ENCODE data around the gene PTPRT. TPM values are rescaled to one million over a fixed set of nuclear protein-coding genes. Genes with fewer than 3 reads are reported as not detected.

The PTPRT gene
- total RNA-seq, 1 experiment from 2014 or later = not detected

- Histone ChIP-seq H3K27me3 (ENCODE audit: insufficient read depth, low read length) (no peaks in the 10 kb centered on the region), H3K9ac (ENCODE audit: low read length) (no peak overlapping the region), H3K79me2 (ENCODE audit: insufficient read depth, low read length) (no peaks in the 10 kb centered on the region), H4K20me1 (ENCODE audit: insufficient read depth) (no peaks in the 10 kb centered on the region), H3K4me1 (ENCODE audit: control insufficient read depth in 1 of 2, insufficient read depth in 2 of 2, low read length in 2 of 2) (no peaks in the 10 kb centered on the region), H3K4me2 (ENCODE audit: low read length) (no peak overlapping the region), H3K4me3 (replicated peaks in 1 of 2; ENCODE audit: low read depth in 1 of 2, low read length in 2 of 2) (no peak overlapping the region), H3K9me3 (ENCODE audit: control insufficient read depth in 1 of 2, insufficient read depth in 1 of 2, low read depth in 1 of 2, low read length in 2 of 2) (peaks cover 7 to 18% of the 10 kb centered on the region in 2 experiments; a peak in 2 of 4 replicates), H3K27ac (ENCODE audit: low read depth, low read length) (no peak overlapping the region), H3K36me3 (ENCODE audit: control insufficient read depth in 1 of 2, insufficient read depth in 2 of 2, low read length in 2 of 2) (no peaks in the 10 kb centered on the region), H3K9me2 (ENCODE audit: insufficient read depth) (no peaks in the 10 kb centered on the region), H2AFZ (ENCODE audit: low read depth, low read length, poor library complexity, severe bottlenecking) (no peak overlapping the region)
- intact Hi-C loops (cut with micrococcal nuclease) = no loop called here
- no peak for DNase-seq (ENCODE audit: low read depth, low spot score)
- RAD21 ChIA-PET (ENCODE audit: low non-redundant PET in 1 of 2, low total read pairs in 2 of 2, uncharacterized antibody in 2 of 2, unreplicated experiment in 2 of 2) = no interaction called here
- TF ChIP-seq ZNF274 (IDR thresholded peaks at IDR 0.05; ENCODE audit: low read depth, low read length) (no peak), MAX (IDR thresholded peaks at IDR 0.05) (no peak), ATF3 (IDR thresholded peaks at IDR 0.05) (no peak), CBX3 (IDR thresholded peaks at IDR 0.05; ENCODE audit: low read depth) (no peak), SP1 (IDR thresholded peaks at IDR 0.05; ENCODE audit: low read depth) (no peak), TCF7L2 (IDR thresholded peaks at IDR 0.05; ENCODE audit: borderline replicate concordance, extremely low read depth, insufficient read depth, insufficient read length) (no peak), RAD21 (IDR thresholded peaks at IDR 0.05; ENCODE audit: low read depth) (no peak), ZBTB33 (IDR thresholded peaks at IDR 0.05; ENCODE audit: extremely low read depth, insufficient replicate concordance, low read length) (no peak), EZH2 (IDR thresholded peaks at IDR 0.05) (no peak), SIN3A (IDR thresholded peaks at IDR 0.05; ENCODE audit: low read depth) (no peak)
- CTCF ChIA-PET = no interaction called here
- no TSS peak for BruUV-seq (replicated peaks)
- POLR2A ChIA-PET = no interaction called here
- no peak for ATAC-seq
Observed at GRCh38 chr20:42093041-42093440, 1096.7 kb downstream of the PTPRT start.

Measured in HCT116 (cell line).